GM12891 (cell line): ENCODE results near the gene UVSSA.

Experiments used
- DNase-seq: peaks from one replicate; pipeline ENCODE4 v3.0.0; 2011; ENCODE audit warnings: low spot score; ENCODE audit not compliant: insufficient read length
- FAIRE-seq: peaks from 2 replicates; lab custom pipeline; 2011; peaks lifted over from hg19 to GRCh38; lab: Jason Lieb, UNC
- PAX5 ChIP-seq: IDR thresholded peaks from 2 replicates; pipeline ENCODE4 v1.6.1; 2011; ENCODE audit warnings: low read length, moderate library complexity, mild to moderate bottlenecking; ENCODE audit not compliant: insufficient read depth, severe bottlenecking
- POLR2A ChIP-seq: IDR thresholded peaks from 2 replicates; pipeline ENCODE4 v1.6.1; 2011; ENCODE audit warnings: low read depth, low read length, control low read depth
- POLR2AphosphoS5 ChIP-seq: IDR thresholded peaks from 2 replicates; pipeline ENCODE4 v1.6.1; 2011; ENCODE audit warnings: low read depth, low read length, control low read depth
- POU2F2 ChIP-seq: IDR thresholded peaks from 2 replicates; pipeline ENCODE4 v1.6.1; 2011; ENCODE audit warnings: low read depth, mild to moderate bottlenecking, control low read depth, low read length, moderate library complexity
- SPI1 ChIP-seq: IDR thresholded peaks from 2 replicates; pipeline ENCODE4 v1.6.1; 2011; ENCODE audit warnings: low read depth, low read length, control low read depth
- TAF1 ChIP-seq: IDR thresholded peaks from 2 replicates; pipeline ENCODE4 v1.6.1; 2011; ENCODE audit warnings: low read depth, low read length, control low read depth

UVSSA gene

GRCh38 chr4:1307951-1308735 lies 38.9 kb upstream of the UVSSA start:
- FAIRE-seq (no peak), DNase-seq (no peak)
- no peak for TF ChIP-seq TAF1
- TF ChIP-seq POLR2AphosphoS5 = no peak
- TF ChIP-seq POU2F2 = no peak
- no peak for TF ChIP-seq SPI1
- no peak for TF ChIP-seq PAX5
- no peak for TF ChIP-seq POLR2A

GRCh38 chr4:1309261-1310010 lies 37.6 kb upstream of the UVSSA start:
- FAIRE-seq (peak; percentile 96), DNase-seq (peak; percentile 97)
- TF ChIP-seq POU2F2 (peak; percentile 38; the same call in 1 of the 2 replicates), POLR2AphosphoS5 (no peak)

DNA sequence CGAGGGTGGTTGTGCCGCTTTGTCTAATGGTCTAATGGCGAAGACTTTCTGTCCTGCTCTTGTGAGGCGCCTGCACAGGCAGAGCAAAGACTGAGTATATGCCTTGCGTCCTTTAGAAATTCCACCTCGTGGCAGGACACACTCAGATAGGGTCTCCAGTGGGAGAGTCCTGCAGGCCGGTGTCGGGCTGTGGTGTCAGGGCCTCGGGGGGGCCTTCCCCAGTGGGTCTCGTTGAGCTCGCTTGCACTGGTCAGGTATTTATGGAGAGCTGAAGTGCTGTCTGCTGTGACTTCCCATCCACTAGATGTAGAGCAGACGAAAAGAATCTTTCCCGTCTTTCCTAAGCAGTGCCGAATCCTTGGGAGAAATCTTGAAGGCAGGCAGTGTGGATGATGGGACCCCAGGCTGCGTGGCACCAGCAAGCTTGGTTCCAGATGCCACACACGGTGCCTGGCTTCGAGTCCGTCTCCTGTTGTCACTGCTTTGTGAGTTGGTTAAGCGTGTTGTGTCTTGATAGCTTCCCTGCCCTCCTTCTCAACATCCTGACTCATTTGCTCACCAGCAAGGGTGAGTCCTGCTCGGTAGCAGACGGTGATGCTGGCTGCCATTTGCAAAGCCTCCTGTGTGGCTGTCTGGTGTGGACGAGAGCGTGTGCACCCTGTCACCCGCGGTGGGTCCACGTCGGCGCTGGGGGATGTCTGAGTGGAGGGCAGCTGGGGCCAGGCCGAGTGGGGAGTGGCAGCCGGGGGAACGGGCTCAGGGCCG lies 36.8 kb upstream of the UVSSA start:
- no peak for FAIRE-seq
- DNase-seq = no peak
- TF ChIP-seq POLR2AphosphoS5 = no peak
- no peak for TF ChIP-seq TAF1

- TF ChIP-seq POLR2A = no peak
- TF ChIP-seq TAF1 = no peak
- no peak for TF ChIP-seq POU2F2
- no peak for TF ChIP-seq POLR2AphosphoS5
- no peak for TF ChIP-seq SPI1
- TF ChIP-seq PAX5 = no peak
- FAIRE-seq (no peak), DNase-seq (no peak)
These were observed 36.0 kb upstream of the UVSSA start for GRCh38 chr4:1310796-1311631.

GRCh38 chr4:1312821-1313640 lies 34.0 kb upstream of the UVSSA start:
- FAIRE-seq = no peak
- TF ChIP-seq POLR2A (no peak), POU2F2 (no peak), POLR2AphosphoS5 (no peak), SPI1 (no peak), TAF1 (no peak), PAX5 (no peak)
- DNase-seq = no peak

DNA sequence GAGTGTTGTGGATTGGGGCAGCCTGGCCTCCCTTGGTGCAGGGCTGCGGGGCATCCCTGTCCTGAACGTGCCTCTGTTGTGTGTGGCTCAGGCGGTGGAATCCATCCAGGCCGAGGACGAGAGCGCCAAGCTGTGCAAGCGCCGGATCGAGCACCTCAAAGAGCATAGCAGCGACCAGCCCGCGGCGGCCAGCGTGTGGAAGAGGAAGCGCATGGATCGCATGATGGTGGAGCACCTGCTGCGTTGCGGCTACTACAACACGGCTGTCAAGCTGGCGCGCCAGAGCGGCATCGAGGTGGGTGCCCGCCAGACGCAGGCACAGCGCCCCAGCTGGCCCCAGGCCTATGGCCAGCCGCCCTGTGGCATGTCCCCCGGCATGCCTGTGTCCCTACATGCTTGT lies 31.7 kb upstream of the UVSSA start:
- no peak for DNase-seq
- FAIRE-seq = no peak
- TF ChIP-seq TAF1 (no peak), SPI1 (no peak), PAX5 (no peak), POLR2A (no peak), POU2F2 (no peak), POLR2AphosphoS5 (no peak)

DNA sequence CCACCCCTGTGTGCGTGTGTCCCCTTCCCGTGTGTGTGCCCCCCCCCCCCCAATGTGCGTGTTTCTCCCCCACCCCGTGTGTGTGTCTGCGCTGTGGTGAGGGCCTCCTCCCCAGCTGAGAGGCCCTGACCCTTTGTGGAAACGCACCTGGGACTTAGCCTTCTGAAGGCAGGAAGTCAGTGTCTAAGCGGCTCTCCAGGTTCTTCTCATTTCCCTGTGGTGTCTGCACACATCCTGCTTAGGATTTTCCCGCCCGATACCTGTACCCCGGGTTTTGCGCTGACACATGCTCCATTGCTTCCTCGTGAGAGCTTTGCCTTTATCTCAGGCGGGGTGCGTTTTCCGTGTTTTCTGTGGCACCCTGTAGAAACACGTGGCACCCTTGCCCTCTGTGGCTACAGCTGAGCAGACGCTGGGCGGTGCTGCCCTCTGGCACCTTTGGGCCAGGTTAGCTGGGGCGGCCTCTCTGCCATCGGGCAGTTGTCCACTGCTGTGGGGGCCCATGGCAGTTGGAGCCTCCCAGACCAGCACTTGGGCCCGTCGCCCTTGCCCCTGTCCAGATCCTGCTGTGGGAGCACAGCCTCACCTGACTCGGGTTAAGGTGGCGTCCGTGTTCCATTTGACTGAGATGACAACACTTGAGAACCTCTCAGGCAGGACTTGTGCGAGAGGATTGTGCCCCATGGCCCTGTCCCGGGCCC lies 31.0 kb upstream of the UVSSA start:
- no peak for TF ChIP-seq POLR2AphosphoS5
- TF ChIP-seq POLR2A = no peak
- no peak for TF ChIP-seq SPI1
- no peak for TF ChIP-seq PAX5
- TF ChIP-seq POU2F2 = no peak
- TF ChIP-seq TAF1 = no peak
- FAIRE-seq (no peak), DNase-seq (no peak)

DNA sequence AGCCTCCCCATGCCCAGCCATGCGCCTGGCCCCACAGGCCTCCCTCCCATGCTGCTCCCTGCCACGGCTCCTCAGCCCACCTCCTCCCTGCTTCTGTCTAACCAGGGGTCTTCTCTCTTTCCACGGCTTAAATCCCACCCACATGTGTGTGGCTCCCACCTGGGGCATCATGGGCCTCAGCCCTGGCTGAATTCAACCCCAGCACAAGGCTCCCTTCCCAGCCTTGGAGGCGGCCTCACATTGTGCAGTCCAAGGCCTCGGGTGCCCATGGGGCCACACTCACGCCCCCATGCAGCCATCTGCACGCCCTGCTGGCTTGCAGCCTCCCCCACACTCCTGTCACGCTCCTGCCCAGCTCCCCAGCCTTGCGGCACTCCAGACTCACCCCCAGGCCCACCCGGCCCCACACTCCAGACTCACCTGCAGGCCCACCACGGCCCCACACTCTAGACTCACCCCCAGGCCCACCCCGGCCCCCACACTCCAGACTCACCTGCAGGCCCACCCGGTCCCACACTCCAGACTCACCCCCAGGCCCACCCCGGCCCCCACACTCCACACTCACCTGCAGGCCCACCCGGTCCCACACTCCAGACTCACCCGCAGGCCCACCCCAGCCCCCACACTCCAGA lies 30.4 kb upstream of the UVSSA start:
- TF ChIP-seq PAX5 (no peak), POLR2A (no peak), TAF1 (no peak), POU2F2 (no peak), POLR2AphosphoS5 (no peak), SPI1 (no peak)
- FAIRE-seq = no peak
- DNase-seq = no peak
